Mesendoderm (in vitro differentiated cells): ENCODE data around the gene GSTO1.
A peak's percentile ranks its signal among the peaks of the same experiment; 100 is the strongest.

Experiments
- DNase-seq: peaks from one replicate; pipeline ENCODE4 v3.0.0; 2013
- H2AK5ac ChIP-seq: 2 replicates; pipeline ENCODE4 v1.6.1; 2013; ENCODE audit warnings: low read length, inconsistent platforms
- H2BK120ac ChIP-seq: 2 replicates; pipeline ENCODE4 v1.6.1; 2013; ENCODE audit warnings: low read depth, mild to moderate bottlenecking, low read length, moderate library complexity, mixed read lengths
- H2BK15ac ChIP-seq: replicated peaks from 2 replicates; pipeline ENCODE4 v1.6.1; 2013; ENCODE audit warnings: low read depth, mild to moderate bottlenecking, moderate library complexity
- H2BK5ac ChIP-seq: 2 replicates; pipeline ENCODE4 v1.6.1; 2013; ENCODE audit warnings: low read length, inconsistent platforms
- H3K18ac ChIP-seq: 2 replicates; pipeline ENCODE4 v1.6.1; 2013; ENCODE audit warnings: mild to moderate bottlenecking, low read length, mixed read lengths
- H3K23ac ChIP-seq: one replicate; pipeline ENCODE4 v1.6.1; 2013; ENCODE audit warnings: low read length
- H3K27ac ChIP-seq: 2 replicates; pipeline ENCODE4 v1.5.1; 2013; ENCODE audit warnings: low read depth, mild to moderate bottlenecking, inconsistent platforms, low read length, moderate library complexity
- H3K27me3 ChIP-seq: 2 replicates; pipeline ENCODE4 v1.6.1; 2013; ENCODE audit warnings: low read length, control low read depth, mild to moderate bottlenecking, inconsistent platforms; ENCODE audit not compliant: insufficient read depth, poor library complexity
- H3K36me3 ChIP-seq: 2 replicates; pipeline ENCODE4 v1.6.1; 2013; ENCODE audit warnings: low read length, inconsistent platforms; ENCODE audit not compliant: control insufficient read depth, insufficient read depth
- H3K4ac ChIP-seq: one replicate; pipeline ENCODE4 v1.6.1; 2013; ENCODE audit warnings: low read depth, mild to moderate bottlenecking, low read length, moderate library complexity
- H3K4me1 ChIP-seq: 2 replicates; pipeline ENCODE4 v1.6.1; 2013; ENCODE audit warnings: low read depth, low read length, inconsistent platforms; ENCODE audit not compliant: control insufficient read depth
- H3K4me2 ChIP-seq: 2 replicates; pipeline ENCODE4 v1.6.1; 2013; ENCODE audit warnings: low read length
- H3K4me3 ChIP-seq: 2 replicates; pipeline ENCODE4 v1.5.1; 2013; ENCODE audit warnings: mild to moderate bottlenecking, low read length
- H3K56ac ChIP-seq: one replicate; pipeline ENCODE4 v1.6.1; 2013; ENCODE audit warnings: low read length
- H3K79me1 ChIP-seq: 2 replicates; pipeline ENCODE4 v1.6.1; 2013; ENCODE audit warnings: low read length, inconsistent platforms
- H3K79me2 ChIP-seq: 2 replicates; pipeline ENCODE4 v1.6.1; 2013; ENCODE audit warnings: mild to moderate bottlenecking, low read length; ENCODE audit not compliant: control insufficient read depth, insufficient read depth
- H3K9ac ChIP-seq: 2 replicates; pipeline ENCODE4 v1.6.1; 2013; ENCODE audit warnings: low read length, inconsistent platforms
- H4K5ac ChIP-seq: one replicate; pipeline ENCODE4 v1.6.1; 2013; ENCODE audit warnings: low read length
- H4K8ac ChIP-seq: one replicate; pipeline ENCODE4 v1.6.1; 2013; ENCODE audit warnings: low read depth, mild to moderate bottlenecking, control low read depth, low read length, moderate library complexity
- WGBS: extraction: QIAGEN DNeasy Blood & Tissue Kit; methylation state at CpG from one replicate; pipeline ENCODE4 v1.1.7; 2013; ENCODE audit warnings: low lambda C conversion rate, missing lambda C conversion rate; ENCODE audit not compliant: insufficient coverage; ENCODE audit errors: extremely low coverage; 5-methylcytosine and 5-hydroxymethylcytosine counted together

The GSTO1 gene

GRCh38 chr10:104309980-104310978 is 55.6 kb downstream of the GSTO1 start:
- Histone ChIP-seq H4K8ac (no peak overlapping the region), H2BK120ac (no peak overlapping the region), H3K27ac (no peak overlapping the region), H3K27me3 (no peaks in the 10 kb centered on the region), H3K23ac (no peak overlapping the region), H3K9ac (no peak overlapping the region), H4K5ac (no peak overlapping the region), H2BK5ac (no peak overlapping the region), H3K79me2 (peaks cover 15% of the 10 kb centered on the region), H3K4me2 (no peak overlapping the region), H3K4me3 (no peak overlapping the region), H3K4ac (no peak overlapping the region), H3K79me1 (peaks cover 28% of the 10 kb centered on the region), H3K18ac (no peak overlapping the region), H3K36me3 (peaks cover 11% of the 10 kb centered on the region), H3K56ac (no peak overlapping the region), H2AK5ac (no peak overlapping the region), H3K4me1 (no peaks in the 10 kb centered on the region), H2BK15ac (no peak overlapping the region)
- DNase-seq: no peak
- WGBS: no CpG with 5 or more reads among the region's 15 CpGs

- H3K23ac ChIP-seq: no peak overlapping the region
- H3K18ac ChIP-seq: no peak overlapping the region
- no peak overlapping the region for H2AK5ac ChIP-seq
- peaks cover 11% of the 10 kb centered on the region for H3K36me3 ChIP-seq
- no peak overlapping the region for H3K4me2 ChIP-seq
- H2BK120ac ChIP-seq: no peak overlapping the region
- no peak overlapping the region for H3K4ac ChIP-seq
- no peak overlapping the region for H2BK5ac ChIP-seq
- H4K8ac ChIP-seq: no peak overlapping the region
- H3K79me2 ChIP-seq: peaks cover 19% of the 10 kb centered on the region
- no peak for DNase-seq
- H3K9ac ChIP-seq: no peak overlapping the region
- WGBS: no CpG with 5 or more reads among the region's 5 CpGs
- no peak overlapping the region for H4K5ac ChIP-seq
- H3K79me1 ChIP-seq: peaks cover 31% of the 10 kb centered on the region
- H3K27me3 ChIP-seq: no peaks in the 10 kb centered on the region
- no peak overlapping the region for H3K27ac ChIP-seq
- no peak overlapping the region for H3K4me3 ChIP-seq
- no peaks in the 10 kb centered on the region for H3K4me1 ChIP-seq
- H2BK15ac ChIP-seq: no peak overlapping the region
- no peak overlapping the region for H3K56ac ChIP-seq
Observed at GRCh38 chr10:104311184-104311720, 56.6 kb downstream of the GSTO1 start.

GRCh38 chr10:104314591-104315485 is 60.1 kb downstream of the GSTO1 start:
- DNase-seq: no peak
- H3K27me3 ChIP-seq: no peaks in the 10 kb centered on the region
- WGBS: no CpG with 5 or more reads among the region's 43 CpGs
- H3K9ac ChIP-seq: no peak overlapping the region
- peaks cover 47% of the 10 kb centered on the region for H3K79me1 ChIP-seq
- H3K27ac ChIP-seq: no peak overlapping the region
- H3K4ac ChIP-seq: no peak overlapping the region
- no peak overlapping the region for H2BK120ac ChIP-seq
- H3K56ac ChIP-seq: no peak overlapping the region
- H3K23ac ChIP-seq: no peak overlapping the region
- no peak overlapping the region for H4K5ac ChIP-seq
- H2BK5ac ChIP-seq: no peak overlapping the region
- no peak overlapping the region for H4K8ac ChIP-seq
- H3K4me3 ChIP-seq: no peak overlapping the region
- H2BK15ac ChIP-seq: no peak overlapping the region
- no peak overlapping the region for H3K4me2 ChIP-seq
- peaks cover 49% of the 10 kb centered on the region for H3K79me2 ChIP-seq
- peaks cover 11% of the 10 kb centered on the region for H3K36me3 ChIP-seq
- no peak overlapping the region for H2AK5ac ChIP-seq
- no peak overlapping the region for H3K18ac ChIP-seq
- peaks cover 13% of the 10 kb centered on the region for H3K4me1 ChIP-seq

GRCh38 chr10:104315486-104315921 is 60.8 kb downstream of the GSTO1 start:
- H3K79me2 ChIP-seq: peaks cover 54% of the 10 kb centered on the region
- H3K9ac ChIP-seq: no peak overlapping the region
- H3K4me1 ChIP-seq: peaks cover 13% of the 10 kb centered on the region
- H2BK5ac ChIP-seq: no peak overlapping the region
- H4K8ac ChIP-seq: no peak overlapping the region
- no peak overlapping the region for H3K4me2 ChIP-seq
- H3K18ac ChIP-seq: no peak overlapping the region
- no peak overlapping the region for H3K56ac ChIP-seq
- no peak overlapping the region for H3K23ac ChIP-seq
- no CpG with 5 or more reads among the region's 22 CpGs for WGBS
- no peak overlapping the region for H2BK120ac ChIP-seq
- DNase-seq: no peak
- no peak overlapping the region for H3K27ac ChIP-seq
- H3K36me3 ChIP-seq: peaks cover 11% of the 10 kb centered on the region
- no peaks in the 10 kb centered on the region for H3K27me3 ChIP-seq
- peaks cover 48% of the 10 kb centered on the region for H3K79me1 ChIP-seq
- H3K4me3 ChIP-seq: no peak overlapping the region
- no peak overlapping the region for H2BK15ac ChIP-seq
- no peak overlapping the region for H3K4ac ChIP-seq
- no peak overlapping the region for H4K5ac ChIP-seq
- no peak overlapping the region for H2AK5ac ChIP-seq

- peaks cover 64% of the 10 kb centered on the region for H3K79me2 ChIP-seq
- H2BK120ac ChIP-seq: no peak overlapping the region
- no peak overlapping the region for H4K5ac ChIP-seq
- no peaks in the 10 kb centered on the region for H3K27me3 ChIP-seq
- no peak overlapping the region for H3K23ac ChIP-seq
- peak overlapping the region; percentile 17 for H3K9ac ChIP-seq
- H3K27ac ChIP-seq: no peak overlapping the region
- peak; percentile 56 for DNase-seq
- H2AK5ac ChIP-seq: no peak overlapping the region
- no peak overlapping the region for H3K18ac ChIP-seq
- H2BK5ac ChIP-seq: no peak overlapping the region
- no peak overlapping the region for H3K4me2 ChIP-seq
- H3K79me1 ChIP-seq: peaks cover 49% of the 10 kb centered on the region
- H3K4me1 ChIP-seq: peaks cover 13% of the 10 kb centered on the region
- H3K56ac ChIP-seq: peak overlapping the region; percentile 12
- WGBS: no CpG with 5 or more reads among the region's 9 CpGs
- no peak overlapping the region for H2BK15ac ChIP-seq
- no peak overlapping the region for H4K8ac ChIP-seq
- no peak overlapping the region for H3K4me3 ChIP-seq
- peaks cover 11% of the 10 kb centered on the region for H3K36me3 ChIP-seq
- H3K4ac ChIP-seq: no peak overlapping the region
Observed at GRCh38 chr10:104316321-104317099, 61.8 kb downstream of the GSTO1 start.
